ENCODE data around the gene CPD.
"Not testable (repeated sequence)": the region's sequence is repeated elsewhere in the genome, so short reads cannot be mapped to it uniquely, and the experiment has no call there.

The CPD gene

GRCh38 chr17:30388321-30389179, 9.8 kb downstream of the CPD start:
- Histone ChIP-seq H3K4me1 (ENCODE audit: insufficient read depth, low read length) (no peaks in the 10 kb centered on the region; the same call in none of the 2 replicates), H3K36me3 (ENCODE audit: insufficient read depth, low read length) (no peaks in the 10 kb centered on the region; the same call in 1 of the 2 replicates), H3K9ac (ENCODE audit: low read depth, low read length) (no peak overlapping the region), H3K9me3 (ENCODE audit: control insufficient read depth, insufficient read depth, low read length) (no peaks in the 10 kb centered on the region)

- Histone ChIP-seq H3K9ac (ENCODE audit: low read depth, low read length) (no peak overlapping the region), H3K36me3 (ENCODE audit: insufficient read depth, low read length) (no peaks in the 10 kb centered on the region; the same call in 1 of the 2 replicates), H3K9me3 (ENCODE audit: control insufficient read depth, insufficient read depth, low read length) (no peaks in the 10 kb centered on the region)
Observed at GRCh38 chr17:30389756-30390300, 11.1 kb downstream of the CPD start.

GRCh38 chr17:30391534-30391933, 12.8 kb downstream of the CPD start:
- no peaks in the 10 kb centered on the region; the same call in 1 of the 2 replicates for H3K36me3 ChIP-seq (ENCODE audit: insufficient read depth, low read length)
- H3K9ac ChIP-seq (ENCODE audit: low read depth, low read length), result no peak overlapping the region
- no peaks in the 10 kb centered on the region for H3K9me3 ChIP-seq (ENCODE audit: control insufficient read depth, insufficient read depth, low read length)
- no peaks in the 10 kb centered on the region; the same call in 1 of the 2 replicates for H3K4me1 ChIP-seq (ENCODE audit: insufficient read depth, low read length)

More at GRCh38 chr17:30389756-30390300, 11.1 kb downstream of the CPD start:
- no peaks in the 10 kb centered on the region; the same call in 1 of the 2 replicates for H3K4me1 ChIP-seq (ENCODE audit: insufficient read depth, low read length)

- H3K9ac ChIP-seq (ENCODE audit: low read depth, low read length), result no peak overlapping the region
- H3K4me1 ChIP-seq (ENCODE audit: insufficient read depth, low read length), result no peaks in the 10 kb centered on the region; the same call in 1 of the 2 replicates
- no peaks in the 10 kb centered on the region for H3K9me3 ChIP-seq (ENCODE audit: control insufficient read depth, insufficient read depth, low read length)
- H3K36me3 ChIP-seq (ENCODE audit: insufficient read depth, low read length), result no peaks in the 10 kb centered on the region; the same call in 1 of the 2 replicates
Observed at GRCh38 chr17:30393491-30393890, 14.8 kb downstream of the CPD start.

GRCh38 chr17:30393911-30394867, 15.5 kb downstream of the CPD start:
- H3K4me1 ChIP-seq (ENCODE audit: insufficient read depth, low read length), result no peaks in the 10 kb centered on the region
- no peaks in the 10 kb centered on the region for H3K9me3 ChIP-seq (ENCODE audit: control insufficient read depth, insufficient read depth, low read length)
- no peak overlapping the region for H3K9ac ChIP-seq (ENCODE audit: low read depth, low read length)
- no peaks in the 10 kb centered on the region; the same call in 1 of the 2 replicates for H3K36me3 ChIP-seq (ENCODE audit: insufficient read depth, low read length)

- Histone ChIP-seq H3K9ac (ENCODE audit: low read depth, low read length) (no peak overlapping the region), H3K36me3 (ENCODE audit: insufficient read depth, low read length) (no peaks in the 10 kb centered on the region; the same call in 1 of the 2 replicates), H3K4me1 (ENCODE audit: insufficient read depth, low read length) (no peaks in the 10 kb centered on the region), H3K9me3 (ENCODE audit: control insufficient read depth, insufficient read depth, low read length) (no peaks in the 10 kb centered on the region)
Observed at GRCh38 chr17:30395398-30396022, 16.8 kb downstream of the CPD start.

GRCh38 chr17:30396129-30396528, 17.4 kb downstream of the CPD start:
- no peaks in the 10 kb centered on the region for H3K9me3 ChIP-seq (ENCODE audit: control insufficient read depth, insufficient read depth, low read length)
- H3K4me1 ChIP-seq (ENCODE audit: insufficient read depth, low read length), result no peaks in the 10 kb centered on the region
- no peaks in the 10 kb centered on the region; the same call in 1 of the 2 replicates for H3K36me3 ChIP-seq (ENCODE audit: insufficient read depth, low read length)
- no peak overlapping the region for H3K9ac ChIP-seq (ENCODE audit: low read depth, low read length)

- Histone ChIP-seq H3K9ac (ENCODE audit: low read depth, low read length) (no peak overlapping the region), H3K36me3 (ENCODE audit: insufficient read depth, low read length) (no peaks in the 10 kb centered on the region), H3K4me1 (ENCODE audit: insufficient read depth, low read length) (no peaks in the 10 kb centered on the region), H3K9me3 (ENCODE audit: control insufficient read depth, insufficient read depth, low read length) (no peaks in the 10 kb centered on the region)
Observed at GRCh38 chr17:30396612-30397011, 17.9 kb downstream of the CPD start.

GRCh38 chr17:30398328-30399041, 19.8 kb downstream of the CPD start:
- Histone ChIP-seq H3K9me3 (ENCODE audit: control insufficient read depth, insufficient read depth, low read length) (no peaks in the 10 kb centered on the region), H3K9ac (ENCODE audit: low read depth, low read length) (no peak overlapping the region), H3K4me1 (ENCODE audit: insufficient read depth, low read length) (no peaks in the 10 kb centered on the region), H3K36me3 (ENCODE audit: insufficient read depth, low read length) (no peaks in the 10 kb centered on the region; the same call in 1 of the 2 replicates)

GRCh38 chr17:30401097-30401496, 22.4 kb downstream of the CPD start:
- peaks cover 7% of the 10 kb centered on the region; the same call in 1 of the 2 replicates for H3K4me1 ChIP-seq (ENCODE audit: insufficient read depth, low read length)
- no peak overlapping the region for H3K9ac ChIP-seq (ENCODE audit: low read depth, low read length)
- H3K36me3 ChIP-seq (ENCODE audit: insufficient read depth, low read length), result no peaks in the 10 kb centered on the region; the same call in 1 of the 2 replicates
- H3K9me3 ChIP-seq (ENCODE audit: control insufficient read depth, insufficient read depth, low read length), result no peaks in the 10 kb centered on the region

GRCh38 chr17:30405161-30405560, 26.4 kb downstream of the CPD start:
- H3K36me3 ChIP-seq (ENCODE audit: insufficient read depth, low read length), result no peaks in the 10 kb centered on the region; the same call in 1 of the 2 replicates
- no peaks in the 10 kb centered on the region for H3K9me3 ChIP-seq (ENCODE audit: control insufficient read depth, insufficient read depth, low read length)
- H3K4me1 ChIP-seq (ENCODE audit: insufficient read depth, low read length), result peaks cover 7% of the 10 kb centered on the region; the same call in 1 of the 2 replicates
- H3K9ac ChIP-seq (ENCODE audit: low read depth, low read length), result peak overlapping the region; percentile 2; the same call in 1 of the 2 replicates

GRCh38 chr17:30410627-30411026, 31.9 kb downstream of the CPD start:
- not testable (repeated sequence) for H3K4me1 ChIP-seq (ENCODE audit: insufficient read depth, low read length); H3K9me3 ChIP-seq (ENCODE audit: control insufficient read depth, insufficient read depth, low read length); H3K36me3 ChIP-seq (ENCODE audit: insufficient read depth, low read length); H3K9ac ChIP-seq (ENCODE audit: low read depth, low read length)

GRCh38 chr17:30412008-30412496, 33.3 kb downstream of the CPD start:
- not testable (repeated sequence) for H3K36me3 ChIP-seq (ENCODE audit: insufficient read depth, low read length); H3K4me1 ChIP-seq (ENCODE audit: insufficient read depth, low read length); H3K9ac ChIP-seq (ENCODE audit: low read depth, low read length); H3K9me3 ChIP-seq (ENCODE audit: control insufficient read depth, insufficient read depth, low read length)
